HEK293T (cell line): ENCODE data around the gene GPX4.

ENCODE experiments used
- CTCF ChIA-PET: fragments of 350-600 bp; formaldehyde crosslinking; extraction: SDS; loops from one replicate; lab custom pipeline; 2021; ENCODE audit warnings: antibody characterized with exemption, inconsistent platforms; lab: Yijun Ruan, JAX
- POLR2A ChIA-PET: fragments of 350-600 bp; formaldehyde crosslinking; extraction: SDS; loops from one replicate; lab custom pipeline; 2020; ENCODE audit warnings: antibody characterized with exemption, inconsistent platforms; lab: Yijun Ruan, JAX
- DNase-seq: peaks from one replicate; pipeline ENCODE4 v3.0.0; 2012; ENCODE audit warnings: mixed read lengths; ENCODE audit errors: extremely low spot score
- ARNT ChIP-seq: fragments of 450-650 bp; IDR thresholded peaks from 2 replicates; pipeline ENCODE4 v1.6.1; 2017; ENCODE audit warnings: mild to moderate bottlenecking
- BHLHE40 ChIP-seq: fragments of 450-650 bp; IDR thresholded peaks from 2 replicates; pipeline ENCODE4 v1.6.1; 2016; ENCODE audit warnings: mild to moderate bottlenecking, moderate library complexity, borderline replicate concordance
- CTBP1 ChIP-seq: fragments of 450-650 bp; IDR thresholded peaks from 2 replicates; pipeline ENCODE4 v1.6.1; 2016; ENCODE audit warnings: borderline replicate concordance
- ELF4 ChIP-seq: fragments of 450-650 bp; IDR thresholded peaks from 2 replicates; pipeline ENCODE4 v1.6.1; 2017; ENCODE audit warnings: antibody characterized with exemption
- FOXA1 ChIP-seq: fragments of 450-650 bp; IDR thresholded peaks from 2 replicates; pipeline ENCODE4 v1.6.1; 2016; ENCODE audit warnings: mild to moderate bottlenecking
- FOXK2 ChIP-seq: fragments of 450-650 bp; IDR thresholded peaks from 2 replicates; pipeline ENCODE4 v1.6.1; 2016; ENCODE audit warnings: mild to moderate bottlenecking
- FOXM1 ChIP-seq: fragments of 450-650 bp; IDR thresholded peaks from 2 replicates; pipeline ENCODE4 v1.6.1; 2017; ENCODE audit warnings: mild to moderate bottlenecking, borderline replicate concordance
- HDGF ChIP-seq: fragments of 450-650 bp; IDR thresholded peaks from 2 replicates; pipeline ENCODE4 v1.6.1; 2017; ENCODE audit warnings: antibody characterized with exemption, borderline replicate concordance
- L3MBTL2 ChIP-seq: fragments of 450-650 bp; conservative IDR thresholded peaks from 2 replicates; pipeline ENCODE4 v1.6.1; 2016; ENCODE audit warnings: mild to moderate bottlenecking
- LEF1 ChIP-seq: fragments of 450-650 bp; IDR thresholded peaks from 2 replicates; pipeline ENCODE4 v1.6.1; 2017; ENCODE audit warnings: mild to moderate bottlenecking, borderline replicate concordance
- NFRKB ChIP-seq: fragments of 450-650 bp; IDR thresholded peaks from 2 replicates; pipeline ENCODE4 v1.6.1; 2016; ENCODE audit warnings: mild to moderate bottlenecking, moderate library complexity
- SP1 ChIP-seq: fragments of 450-650 bp; IDR thresholded peaks from 2 replicates; pipeline ENCODE4 v1.6.1; 2017
- SUZ12 ChIP-seq: fragments of 450-650 bp; IDR thresholded peaks from 2 replicates; pipeline ENCODE4 v1.6.1; 2016; ENCODE audit warnings: mild to moderate bottlenecking
- TARDBP ChIP-seq: fragments of 450-650 bp; IDR thresholded peaks from 2 replicates; pipeline ENCODE4 v1.6.1; 2016
- ZNF384 ChIP-seq: fragments of 450-650 bp; IDR thresholded peaks from 2 replicates; pipeline ENCODE4 v1.6.1; 2016
- TF ChIP-seq, protein P1 (sequence below): fragments of 450-650 bp; IDR thresholded peaks from 2 replicates; pipeline ENCODE4 v1.6.1; 2016

The GPX4 gene

DNA sequence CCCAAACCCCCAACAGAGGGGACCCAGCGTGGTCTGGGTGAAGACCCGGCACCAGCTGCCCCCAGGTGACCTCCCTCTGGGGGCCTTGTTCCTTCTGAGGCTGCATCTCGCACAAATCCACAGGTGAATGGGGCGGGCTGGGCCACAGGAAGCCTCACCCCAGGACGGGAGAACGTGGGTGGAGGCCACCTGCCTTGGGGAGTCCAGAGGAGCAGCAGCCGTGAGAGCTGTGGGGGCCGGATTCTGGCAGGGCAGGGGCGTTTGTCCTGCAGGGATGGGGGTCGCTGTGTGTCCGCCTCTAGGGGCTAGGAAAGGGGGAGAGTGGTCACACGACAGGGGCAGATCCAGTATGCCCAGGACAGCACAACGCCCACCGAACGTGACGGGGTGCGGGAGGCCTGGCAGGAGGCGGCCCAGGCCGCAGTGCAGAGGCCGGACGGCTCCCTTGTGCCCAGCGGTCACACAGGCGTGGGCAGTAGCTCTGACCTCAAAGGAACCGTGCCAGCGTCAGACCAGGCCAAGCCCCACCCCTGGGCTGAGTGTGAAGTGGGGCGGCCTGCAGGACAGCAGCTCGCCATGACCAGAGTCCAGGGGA is 15.3 kb upstream of the GPX4 start:
- no peak for TF ChIP-seq FOXM1
- TF ChIP-seq ELF4, result no peak
- no peak for TF ChIP-seq ZNF384
- TF ChIP-seq LEF1, result no peak
- no peak for TF ChIP-seq CTBP1
- TF ChIP-seq FOXK2, result no peak
- no peak for TF ChIP-seq HDGF
- TF ChIP-seq BHLHE40, result no peak
- no peak for TF ChIP-seq NFRKB
- no peak for TF ChIP-seq L3MBTL2
- TF ChIP-seq FOXA1, result no peak
- no peak for TF ChIP-seq SUZ12
- TF ChIP-seq, protein P1, sequence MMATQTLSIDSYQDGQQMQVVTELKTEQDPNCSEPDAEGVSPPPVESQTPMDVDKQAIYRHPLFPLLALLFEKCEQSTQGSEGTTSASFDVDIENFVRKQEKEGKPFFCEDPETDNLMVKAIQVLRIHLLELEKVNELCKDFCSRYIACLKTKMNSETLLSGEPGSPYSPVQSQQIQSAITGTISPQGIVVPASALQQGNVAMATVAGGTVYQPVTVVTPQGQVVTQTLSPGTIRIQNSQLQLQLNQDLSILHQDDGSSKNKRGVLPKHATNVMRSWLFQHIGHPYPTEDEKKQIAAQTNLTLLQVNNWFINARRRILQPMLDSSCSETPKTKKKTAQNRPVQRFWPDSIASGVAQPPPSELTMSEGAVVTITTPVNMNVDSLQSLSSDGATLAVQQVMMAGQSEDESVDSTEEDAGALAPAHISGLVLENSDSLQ, result no peak
- no peak for TF ChIP-seq ARNT
- no peak for TF ChIP-seq SP1
- TF ChIP-seq TARDBP, result no peak
- ChIA-PET CTCF (no interaction called here), POLR2A (interaction anchor here (1.0 kb wide), 1 partner anchor 47 kb away, joined by 3 read pairs; no protein-coding TSS in a partner anchor)
- DNase-seq, result no peak

GRCh38 chr19:1089126-1089771 is 14.5 kb upstream of the GPX4 start:
- ChIA-PET POLR2A (interaction anchor here (1.0 kb wide), 1 partner anchor 48 kb away, joined by 3 read pairs; no protein-coding TSS in a partner anchor), CTCF (no interaction called here)
- DNase-seq, result no peak
- TF ChIP-seq FOXK2, result no peak
- no peak for TF ChIP-seq NFRKB
- no peak for TF ChIP-seq L3MBTL2
- no peak for TF ChIP-seq BHLHE40
- TF ChIP-seq LEF1, result no peak
- no peak for TF ChIP-seq CTBP1
- TF ChIP-seq HDGF, result no peak
- no peak for TF ChIP-seq FOXM1
- no peak for TF ChIP-seq FOXA1
- TF ChIP-seq TARDBP, result no peak
- no peak for TF ChIP-seq SUZ12
- TF ChIP-seq ARNT, result no peak
- TF ChIP-seq ELF4, result no peak
- no peak for TF ChIP-seq ZNF384

DNA sequence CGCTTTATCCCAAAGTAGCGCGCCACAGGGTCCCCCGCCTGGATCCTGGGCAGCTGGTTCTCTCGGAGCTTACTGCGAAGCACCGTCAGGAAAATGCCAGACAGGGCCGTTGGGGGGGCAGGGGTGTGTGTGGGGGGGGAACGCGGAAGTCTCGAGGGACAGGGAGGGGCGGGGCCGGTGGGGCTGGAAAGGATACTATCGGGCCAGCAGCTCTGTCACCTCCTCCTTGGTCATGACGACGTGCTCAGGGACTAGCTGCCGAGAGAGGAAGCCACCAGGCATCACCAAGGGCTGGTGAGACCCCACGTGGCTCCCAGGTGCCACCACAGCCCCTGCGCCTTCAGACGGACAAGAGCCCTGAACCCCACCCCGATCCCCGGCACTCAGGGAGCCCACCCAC is 13.9 kb upstream of the GPX4 start:
- ChIA-PET CTCF (no interaction called here), POLR2A (interaction anchor here (1.0 kb wide), 1 partner anchor 49 kb away, joined by 3 read pairs; no protein-coding TSS in a partner anchor)
- DNase-seq, result no peak
- TF ChIP-seq SUZ12 (no peak), CTBP1 (no peak), FOXA1 (no peak), ZNF384 (no peak), L3MBTL2 (no peak), FOXM1 (no peak), LEF1 (no peak), HDGF (no peak), NFRKB (no peak), ELF4 (no peak), FOXK2 (no peak), ARNT (no peak), SP1 (no peak), TARDBP (no peak), BHLHE40 (no peak)
- TF ChIP-seq, protein P1, result no peak

DNA sequence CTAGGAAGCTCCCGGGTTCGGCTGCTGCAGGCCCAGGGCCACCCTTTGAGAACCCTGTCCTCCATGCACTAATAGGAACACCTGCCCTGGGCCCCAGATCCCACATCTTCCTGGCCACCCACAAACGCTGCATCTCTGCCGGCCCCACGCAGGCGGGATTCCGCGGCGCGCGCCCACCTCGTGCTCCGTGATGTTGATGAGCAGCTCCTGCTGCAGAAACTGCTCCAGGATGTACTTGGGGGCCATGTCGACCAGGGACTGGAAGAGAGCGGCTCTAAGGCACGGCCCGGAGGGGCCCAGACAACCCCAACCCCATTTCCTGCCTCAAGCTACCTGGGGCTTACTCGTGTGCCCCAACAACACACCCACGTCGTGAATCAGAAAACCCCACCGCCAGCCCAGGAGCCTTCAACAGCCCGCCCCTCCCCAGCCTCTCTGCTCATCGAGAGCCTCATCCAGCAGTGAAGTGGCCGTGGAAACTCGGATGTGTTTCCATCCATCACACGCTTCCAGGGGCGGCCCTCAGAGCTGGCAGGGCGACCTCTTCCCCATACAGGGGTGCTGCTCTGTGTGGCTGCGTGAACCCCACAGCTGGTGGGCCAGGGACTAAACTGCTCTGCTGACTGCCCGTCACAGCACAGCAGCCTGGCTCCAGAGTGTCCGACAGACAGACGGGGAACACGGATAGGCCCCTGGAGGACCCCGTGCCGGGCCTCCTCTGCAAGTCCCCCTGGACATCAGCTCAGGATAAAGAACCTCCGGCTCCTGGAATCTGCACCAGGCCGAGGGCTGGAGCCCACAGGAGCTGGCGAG is 12.9 kb upstream of the GPX4 start:
- ChIA-PET CTCF (no interaction called here), POLR2A (no interaction called here)
- DNase-seq, result no peak
- TF ChIP-seq CTBP1, result no peak
- no peak for TF ChIP-seq ZNF384
- no peak for TF ChIP-seq SP1
- TF ChIP-seq L3MBTL2, result no peak
- TF ChIP-seq ARNT, result no peak
- no peak for TF ChIP-seq FOXK2
- TF ChIP-seq, protein P1, result no peak
- TF ChIP-seq FOXM1, result no peak
- TF ChIP-seq BHLHE40, result no peak
- TF ChIP-seq HDGF, result no peak
- no peak for TF ChIP-seq ELF4
- no peak for TF ChIP-seq SUZ12
- TF ChIP-seq NFRKB, result no peak
- TF ChIP-seq FOXA1, result no peak
- no peak for TF ChIP-seq TARDBP
- no peak for TF ChIP-seq LEF1

- ChIA-PET POLR2A (no interaction called here), CTCF (no interaction called here)
- TF ChIP-seq LEF1 (no peak), SP1 (no peak), ARNT (no peak), ELF4 (no peak), FOXA1 (no peak), TARDBP (no peak), L3MBTL2 (no peak), FOXK2 (no peak), HDGF (no peak), CTBP1 (no peak)
- TF ChIP-seq, protein P1, result no peak
- no peak for DNase-seq
Observed at GRCh38 chr19:1091544-1092175, 12.1 kb upstream of the GPX4 start.
